ENCODE results near the gene SGK1.
"Not testable (repeated sequence)": the region's sequence is repeated elsewhere in the genome, so short reads cannot be mapped to it uniquely, and the experiment has no call there.

SGK1 gene

DNA sequence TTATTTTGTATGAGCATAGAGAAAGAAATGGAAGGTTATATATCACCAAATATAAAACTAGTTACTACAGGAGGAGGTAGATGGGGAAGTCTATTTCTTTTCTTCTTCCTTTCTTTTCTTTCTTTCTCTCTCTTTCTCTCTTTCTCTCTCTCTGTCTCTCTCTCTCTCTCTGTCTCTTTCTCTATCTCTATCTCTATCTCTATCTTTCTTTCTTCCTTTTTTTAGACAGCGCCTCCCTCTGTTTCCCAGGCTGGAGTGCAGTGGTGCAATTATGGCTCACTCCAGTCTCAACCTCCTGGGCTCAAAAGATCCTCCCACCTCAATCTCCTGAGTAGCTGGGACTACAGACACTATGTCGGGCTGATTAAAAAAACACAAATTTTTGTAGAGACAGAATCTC lies 10.2 kb upstream of the SGK1 start:
- DNase-seq (ENCODE audit: low read depth in 4 of 4, low spot score in 1 of 4) = no peak

DNA sequence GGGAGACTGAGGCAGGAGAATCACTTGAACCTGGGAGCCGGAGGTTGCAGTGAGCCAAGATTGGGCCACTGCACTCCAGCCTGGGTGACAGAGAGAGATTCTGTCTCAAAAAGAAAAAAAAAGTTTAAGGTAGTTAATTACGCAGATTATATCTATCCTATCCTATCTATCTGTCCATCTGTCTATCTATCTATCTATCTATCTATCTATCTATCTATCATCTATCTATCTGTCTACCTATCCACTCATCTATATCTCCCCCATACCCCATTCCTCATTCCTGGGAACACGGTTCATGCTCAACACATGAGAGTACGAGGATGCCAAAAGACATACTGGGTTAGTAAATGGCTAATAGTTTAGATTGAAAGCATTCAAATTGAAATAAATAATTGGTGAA lies 8.3 kb upstream of the SGK1 start:
- DNase-seq (ENCODE audit: low read depth in 4 of 4, low spot score in 1 of 4) = not testable (repeated sequence)

DNA sequence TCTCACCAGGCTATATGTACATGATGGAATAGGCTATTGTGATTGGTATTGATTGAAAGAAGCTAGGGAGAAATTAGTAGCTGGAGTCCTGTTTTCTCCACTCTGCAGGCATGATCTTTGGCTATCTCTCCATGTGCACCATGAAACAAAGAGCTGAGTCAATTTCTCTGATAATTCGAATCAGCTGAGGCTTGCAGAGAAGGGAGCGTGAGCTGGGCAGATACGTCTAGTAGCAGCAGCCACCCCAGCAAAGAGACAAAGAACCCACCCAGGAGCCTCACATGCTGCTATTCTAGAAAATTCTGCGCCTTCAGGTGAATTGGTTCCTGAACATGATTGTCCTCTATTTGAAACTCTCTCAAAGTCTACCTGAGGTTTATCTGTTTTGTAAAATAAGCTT lies 6.9 kb upstream of the SGK1 start:
- no peak for DNase-seq (ENCODE audit: low read depth in 4 of 4, low spot score in 1 of 4)

DNA sequence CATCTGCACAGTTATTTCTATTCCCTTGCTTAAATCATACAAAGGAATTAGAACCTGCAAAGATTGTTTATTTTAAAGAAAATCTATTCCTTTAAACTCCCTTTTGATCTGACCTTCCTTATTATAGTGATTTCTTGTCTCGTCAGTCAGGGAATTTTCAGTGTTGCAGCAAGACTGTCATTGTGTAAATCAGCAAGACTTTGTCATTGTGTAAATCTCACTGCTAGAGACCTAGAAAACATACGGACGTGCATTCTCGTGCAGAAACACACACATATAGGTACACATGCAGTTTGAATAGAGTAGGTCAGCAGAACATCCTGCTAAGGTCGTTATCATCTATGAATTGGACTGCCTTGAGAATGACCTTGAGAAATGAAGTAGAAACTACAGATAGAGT lies 6.2 kb upstream of the SGK1 start:
- no peak for DNase-seq (ENCODE audit: low read depth in 4 of 4, low spot score in 1 of 4)

DNA sequence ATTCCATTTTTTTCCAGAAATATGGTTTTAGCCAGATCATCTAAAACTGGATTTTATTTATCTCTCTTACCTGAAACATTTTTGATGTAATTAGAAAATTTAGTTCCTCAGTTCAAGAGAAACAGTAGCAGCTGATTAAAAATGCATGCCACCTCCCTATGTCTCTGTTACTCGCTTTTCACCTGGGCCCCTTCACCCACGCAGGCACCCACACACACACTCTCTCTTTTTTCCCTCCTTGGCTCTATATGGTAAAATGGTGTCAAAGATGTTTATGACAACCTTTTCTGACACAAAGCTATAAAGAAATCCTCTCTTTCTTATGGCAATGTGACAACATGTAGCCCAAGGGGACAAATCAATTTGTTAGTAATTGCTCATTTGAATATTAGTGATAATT lies 5.8 kb upstream of the SGK1 start:
- no peak for DNase-seq (ENCODE audit: low read depth in 4 of 4, low spot score in 1 of 4)

DNA sequence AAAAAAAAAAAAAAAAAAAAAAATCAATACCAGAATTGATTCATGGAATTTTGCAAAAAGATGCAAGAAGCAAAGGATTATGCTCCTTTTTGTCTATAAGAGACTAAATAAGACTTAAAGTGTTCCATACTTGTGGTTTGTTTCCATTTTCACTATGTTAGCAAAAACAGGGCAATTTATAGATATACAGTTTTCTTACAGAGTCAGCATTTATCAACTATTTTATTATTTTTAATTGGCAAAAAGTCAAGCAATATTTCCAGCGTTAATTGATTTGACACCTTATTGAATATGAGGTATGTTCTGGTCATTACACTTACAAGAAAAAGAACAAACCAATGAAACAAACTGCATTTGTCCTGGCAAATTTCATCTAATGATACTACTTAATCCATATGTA lies 5.4 kb upstream of the SGK1 start:
- no peak for DNase-seq (ENCODE audit: low read depth in 4 of 4, low spot score in 1 of 4)

DNA sequence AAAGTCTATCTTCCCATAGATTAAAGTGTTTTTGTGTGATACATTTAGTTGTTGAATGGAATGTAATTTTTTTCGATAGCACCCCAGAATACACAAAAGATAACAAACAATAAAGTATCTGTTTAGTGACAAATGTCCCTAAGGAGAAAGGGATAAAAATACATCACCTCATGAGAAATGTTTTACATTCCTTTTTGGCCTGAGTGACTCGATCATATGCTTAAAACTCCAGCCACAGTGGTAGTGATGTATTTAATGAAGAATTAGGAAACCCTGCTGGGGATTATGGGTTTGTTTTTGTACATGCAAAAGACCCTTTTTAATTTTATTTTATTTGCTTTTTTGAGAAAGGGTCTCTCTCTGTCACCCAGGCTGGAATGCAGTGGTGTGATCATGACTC lies 4.3 kb upstream of the SGK1 start:
- DNase-seq (ENCODE audit: low read depth in 4 of 4, low spot score in 1 of 4) = no peak

DNA sequence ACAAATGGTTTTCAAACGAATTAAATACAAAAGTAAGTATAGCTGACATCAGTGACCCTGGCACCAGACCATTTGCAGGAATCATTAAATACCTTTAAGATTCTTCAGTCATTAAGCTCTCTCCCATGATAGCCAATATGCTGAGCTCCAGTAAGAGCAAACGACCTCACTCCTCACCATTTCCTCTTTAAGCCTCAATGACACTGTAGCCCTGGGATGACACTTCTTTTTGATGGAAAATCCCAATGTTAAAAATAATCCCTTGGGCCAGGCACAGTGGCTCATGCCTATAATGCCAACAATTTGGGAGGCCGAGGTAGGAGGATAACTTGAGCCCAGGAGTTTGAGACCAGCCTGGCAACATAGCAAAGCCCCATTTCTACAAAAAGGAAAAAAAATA lies 3.3 kb upstream of the SGK1 start:
- DNase-seq (ENCODE audit: low read depth in 4 of 4, low spot score in 1 of 4) = no peak

DNA sequence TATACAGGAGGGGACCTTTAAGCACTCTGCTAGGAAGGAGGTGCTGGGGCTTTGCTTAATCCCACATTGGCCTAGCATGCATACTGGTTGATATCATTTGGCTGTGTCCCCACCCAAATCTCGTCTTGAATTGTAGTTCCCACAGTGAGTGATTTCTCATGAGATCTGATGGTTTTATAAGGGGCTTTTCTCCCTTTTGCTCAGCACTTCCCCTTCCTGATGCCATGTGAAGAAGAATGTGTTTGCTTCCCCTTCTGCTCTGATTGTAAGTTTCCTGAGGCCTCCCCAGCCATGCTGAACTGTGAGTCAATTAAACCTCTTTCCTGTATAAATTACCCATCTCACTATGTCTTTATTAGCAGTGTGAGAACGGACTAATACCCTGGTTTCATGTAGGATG lies 1.8 kb upstream of the SGK1 start:
- DNase-seq (ENCODE audit: low read depth in 4 of 4, low spot score in 1 of 4) = not testable (repeated sequence)

DNA sequence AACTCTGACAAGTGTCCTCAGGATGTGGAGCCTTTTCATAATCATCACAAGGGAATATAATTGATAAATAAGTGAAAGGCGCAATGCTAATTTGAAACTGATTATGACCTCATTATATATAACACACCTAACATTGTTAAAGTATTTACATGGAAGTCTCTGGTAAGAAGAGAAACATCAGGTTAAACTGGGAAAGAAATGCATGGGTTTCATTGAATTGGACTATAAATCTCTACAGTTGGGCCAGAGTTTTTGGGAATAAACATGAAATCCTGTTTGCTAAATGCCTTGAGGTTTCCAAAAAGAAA lies 1.0 kb upstream of the SGK1 start:
- DNase-seq (ENCODE audit: low read depth in 4 of 4, low spot score in 1 of 4) = no peak

DNA sequence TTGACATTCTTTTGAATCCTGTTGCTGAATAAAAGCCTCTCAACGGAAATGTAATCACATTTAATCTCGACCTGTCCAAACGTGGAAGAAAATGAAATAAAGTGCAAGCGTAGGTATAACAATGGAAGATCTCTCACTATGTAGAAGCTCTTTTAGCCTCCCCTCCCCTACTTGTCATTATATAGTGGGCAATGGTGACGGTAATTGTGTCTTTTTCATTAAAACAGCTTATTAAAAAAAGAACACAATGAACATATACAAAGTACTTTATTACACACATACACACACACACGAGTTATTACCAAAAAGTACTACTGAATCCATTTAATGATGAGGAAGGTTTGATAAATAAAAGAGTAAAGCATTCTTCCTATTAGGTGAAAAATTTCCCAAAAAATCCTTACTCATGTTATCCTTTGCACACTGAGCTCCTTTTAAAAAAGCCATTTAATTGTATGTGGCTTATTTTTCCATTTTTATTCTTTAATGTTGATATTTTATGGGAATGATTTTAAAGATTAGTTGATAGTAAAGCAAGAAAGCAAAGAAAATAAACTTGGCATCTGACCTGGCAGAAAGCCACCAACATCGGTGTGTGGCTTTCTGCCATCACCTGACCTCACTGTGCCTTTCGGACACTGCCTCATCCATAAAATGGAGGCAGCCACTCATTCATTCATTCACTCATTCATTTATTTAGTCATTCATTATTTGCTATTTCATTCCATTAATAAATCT lies 493 bp upstream of the SGK1 start:
- DNase-seq (ENCODE audit: low read depth in 4 of 4, low spot score in 1 of 4) = no peak

DNA sequence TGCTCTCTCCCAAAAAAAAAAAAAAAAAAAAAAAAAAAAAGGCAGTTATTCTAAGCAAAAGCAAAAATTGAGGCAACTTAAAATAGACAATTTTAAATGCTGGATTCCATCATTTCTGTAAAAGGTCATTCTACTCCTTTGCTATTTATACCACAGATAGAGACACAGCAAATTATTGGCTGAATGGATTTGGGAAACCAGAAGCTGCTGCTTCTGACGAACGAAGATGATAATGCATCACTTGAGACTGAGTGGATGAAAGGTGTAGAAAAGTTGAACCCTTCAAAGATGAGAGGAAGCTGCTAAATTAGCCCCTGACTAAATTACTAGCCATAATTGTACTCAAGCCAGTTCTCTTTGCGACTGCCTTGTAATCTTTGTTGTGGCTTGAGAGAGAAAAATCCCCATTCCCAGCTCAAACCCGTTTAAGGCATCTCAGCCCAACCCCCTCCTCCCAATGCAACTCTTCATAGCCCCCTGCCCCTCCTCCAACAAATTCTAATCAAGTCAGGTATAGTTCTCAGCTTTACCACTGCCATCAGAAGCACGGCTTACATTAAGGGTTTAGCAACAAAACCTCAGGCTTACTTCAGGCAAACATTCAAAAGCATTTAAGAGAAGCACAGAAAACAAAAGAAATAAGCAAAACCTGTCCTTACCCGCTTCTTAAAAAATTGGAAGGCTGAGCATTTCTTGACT lies 1.0 kb downstream of the SGK1 start:
- no peak for DNase-seq (ENCODE audit: low read depth in 4 of 4, low spot score in 1 of 4)

DNA sequence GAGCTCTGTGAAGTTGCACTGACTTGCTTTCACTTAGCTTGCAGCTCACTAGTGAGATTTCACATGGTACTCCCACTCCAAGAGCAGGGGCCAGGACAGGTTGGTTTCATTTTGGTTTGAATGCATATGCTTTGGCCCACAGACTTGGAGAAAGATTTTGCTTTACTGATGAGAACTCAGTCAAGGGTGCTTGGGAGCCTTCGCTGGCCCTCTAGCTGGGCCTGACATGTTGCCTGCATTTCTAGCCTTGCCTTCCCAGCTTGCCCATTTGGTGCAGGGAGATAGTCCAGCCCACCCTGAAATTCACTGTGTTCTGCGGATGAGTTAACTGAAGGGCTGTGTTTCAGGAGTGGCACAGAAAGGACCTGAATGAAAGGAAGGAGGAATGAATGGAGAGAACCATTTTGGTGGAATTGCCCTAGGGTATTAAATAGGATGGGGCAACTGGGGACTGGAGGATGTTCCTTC lies 1.9 kb downstream of the SGK1 start:
- DNase-seq (ENCODE audit: low read depth in 4 of 4, low spot score in 1 of 4) = no peak

DNA sequence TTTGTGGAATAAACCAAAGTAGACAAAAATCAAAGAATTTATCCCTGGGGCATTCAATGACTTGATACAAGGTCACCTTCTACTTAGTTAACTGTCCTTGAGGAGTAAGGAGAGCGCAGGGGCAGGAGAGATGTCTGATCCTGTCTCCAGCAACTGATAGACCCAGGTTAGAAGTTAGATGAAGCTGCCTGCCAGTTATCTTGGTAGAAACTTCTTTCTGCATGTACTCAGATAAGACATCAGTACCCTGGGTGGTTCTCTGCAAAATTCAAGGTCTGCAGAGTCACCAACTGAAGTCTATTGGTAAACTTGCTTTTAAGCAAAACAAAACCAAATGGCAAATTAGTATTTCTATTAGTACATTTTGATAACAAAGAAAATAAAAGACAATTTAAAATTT lies 2.7 kb downstream of the SGK1 start:
- DNase-seq (ENCODE audit: low read depth in 4 of 4, low spot score in 1 of 4) = no peak

DNA sequence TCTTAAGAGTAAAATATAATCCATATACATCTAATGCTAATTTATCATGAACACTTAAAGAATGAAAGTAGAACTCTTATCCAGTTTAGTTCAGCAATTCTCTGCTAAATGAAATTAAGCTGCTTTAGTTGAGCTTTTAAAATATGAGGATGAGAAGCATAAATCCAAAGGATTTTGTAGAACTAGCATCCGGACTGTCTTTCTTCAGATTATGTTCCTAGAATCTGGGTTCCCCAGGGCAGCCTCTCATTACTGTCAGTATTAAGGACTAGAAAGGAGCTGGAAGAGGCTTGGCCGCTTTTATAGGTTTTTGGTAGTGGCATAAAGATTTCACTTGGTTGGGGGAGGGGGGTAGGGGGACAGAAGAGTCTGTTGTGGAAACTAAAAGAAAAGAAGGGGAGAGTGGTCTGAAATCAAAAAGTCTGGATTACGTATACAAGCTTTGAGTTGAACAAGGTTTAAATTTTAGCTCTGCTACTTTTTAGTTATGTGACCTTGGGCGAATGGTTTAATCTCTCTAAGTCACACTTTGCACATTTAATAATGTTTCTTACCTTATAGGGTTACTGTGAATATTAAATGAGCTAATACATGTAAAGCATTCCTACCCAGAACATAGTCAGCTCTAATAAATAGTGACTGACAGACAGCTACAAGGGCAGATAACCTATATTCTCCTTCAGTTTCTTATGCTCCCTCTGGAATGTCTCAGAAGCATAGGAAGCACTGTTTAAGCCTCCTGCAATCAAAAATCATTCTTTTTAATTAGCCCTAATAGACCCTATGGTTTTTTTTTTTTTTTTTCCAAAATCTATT lies 3.7 kb downstream of the SGK1 start:
- no peak for DNase-seq (ENCODE audit: low read depth in 4 of 4, low spot score in 1 of 4)

DNA sequence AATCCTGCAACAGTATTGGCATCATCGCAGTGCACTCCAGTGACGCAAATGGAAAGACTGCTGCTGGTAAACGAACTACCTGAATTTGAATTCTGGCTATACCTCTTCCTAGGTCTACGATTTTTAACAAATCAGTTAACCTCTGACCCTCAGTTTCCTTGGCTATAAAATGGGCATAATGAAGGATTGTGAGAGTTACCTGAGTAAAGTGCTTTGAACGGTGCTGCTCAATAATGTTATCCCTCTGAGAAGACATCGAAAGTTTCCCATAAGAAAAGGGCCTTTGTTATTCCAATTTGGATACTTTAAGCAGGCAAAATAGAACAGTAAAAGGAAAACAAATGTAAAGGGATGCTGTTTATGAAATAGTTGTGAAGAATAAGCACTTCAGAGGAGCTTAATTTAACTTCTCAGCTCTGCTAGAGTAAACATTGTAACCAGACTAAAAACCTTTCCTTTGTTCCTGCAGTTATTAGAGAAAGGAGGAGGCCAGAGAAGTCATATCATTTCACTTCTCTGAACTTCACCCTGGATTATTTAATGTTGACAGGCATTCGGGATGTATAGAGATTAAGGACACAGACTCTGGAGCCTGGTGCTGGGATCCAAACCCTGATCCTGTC lies 5.8 kb downstream of the SGK1 start:
- no peak for DNase-seq (ENCODE audit: low read depth in 4 of 4, low spot score in 1 of 4)

DNA sequence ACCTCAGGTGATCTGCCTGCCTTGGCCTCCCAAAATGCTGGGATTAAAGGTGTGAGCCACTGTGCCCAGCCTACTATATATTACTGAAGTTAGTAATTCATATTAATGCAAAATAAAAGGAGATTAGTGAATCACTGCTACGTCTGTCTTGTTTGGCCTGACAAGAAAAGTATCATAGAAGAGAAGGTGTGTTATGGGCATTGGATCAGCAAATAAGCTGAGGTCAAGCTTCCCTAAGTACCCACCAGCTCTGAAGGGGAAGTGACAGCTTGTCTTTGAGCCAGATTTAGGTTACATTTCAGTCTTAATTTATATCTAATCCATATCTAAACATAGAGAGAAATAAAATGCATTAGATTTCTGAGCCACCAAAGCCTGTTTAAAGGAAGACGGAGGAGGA lies 7.1 kb downstream of the SGK1 start:
- DNase-seq (ENCODE audit: low read depth in 4 of 4, low spot score in 1 of 4) = no peak

DNA sequence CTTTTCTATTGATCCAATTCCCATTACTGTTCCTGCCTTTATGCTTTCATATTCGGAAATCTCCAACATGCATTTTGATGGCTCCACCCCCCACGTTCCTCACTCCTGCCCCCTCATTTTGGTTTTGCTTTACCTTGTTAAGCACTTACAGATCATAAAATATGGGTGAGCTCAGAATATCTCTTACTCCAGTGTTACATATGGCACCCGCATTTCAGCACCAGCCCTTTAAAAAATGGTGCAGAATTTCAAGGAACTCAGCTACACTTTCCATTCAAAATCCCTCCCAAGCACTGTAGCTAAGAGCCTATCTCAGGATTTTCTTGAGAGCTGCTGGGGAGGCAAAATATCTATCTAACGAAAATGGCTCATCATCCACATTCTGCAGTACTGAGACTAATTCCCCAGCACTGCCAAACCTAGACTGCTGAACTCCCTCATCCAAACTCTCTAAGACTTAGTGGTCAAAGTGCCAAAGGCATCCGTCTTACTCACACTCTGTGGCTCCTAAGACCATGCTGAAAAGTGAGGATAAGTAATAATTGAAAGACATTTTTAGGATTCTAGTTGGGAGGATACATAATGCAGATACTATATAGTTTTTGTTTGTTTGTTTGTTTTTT lies 7.8 kb downstream of the SGK1 start:
- no peak for DNase-seq (ENCODE audit: low read depth in 4 of 4, low spot score in 1 of 4)

DNA sequence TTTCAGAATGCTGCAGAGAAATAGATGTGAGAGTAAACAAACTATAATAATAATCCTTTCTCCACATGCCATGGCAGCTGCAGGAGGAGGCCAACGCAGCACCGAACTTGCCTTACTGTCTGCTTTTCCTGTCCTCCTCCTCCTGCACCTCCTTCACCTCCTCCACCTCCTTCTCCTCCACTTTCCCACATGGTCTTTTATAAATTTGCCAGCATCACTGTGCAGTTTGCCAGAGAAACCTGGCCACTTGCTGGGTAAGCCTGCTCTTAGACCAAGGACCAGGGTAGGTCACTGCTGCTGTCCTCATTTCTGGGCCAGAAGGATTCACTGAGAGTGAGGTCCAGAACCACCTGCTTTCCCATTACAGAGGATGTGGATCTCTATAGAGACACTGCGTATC lies 8.7 kb downstream of the SGK1 start:
- DNase-seq (ENCODE audit: low read depth in 4 of 4, low spot score in 1 of 4) = no peak

DNA sequence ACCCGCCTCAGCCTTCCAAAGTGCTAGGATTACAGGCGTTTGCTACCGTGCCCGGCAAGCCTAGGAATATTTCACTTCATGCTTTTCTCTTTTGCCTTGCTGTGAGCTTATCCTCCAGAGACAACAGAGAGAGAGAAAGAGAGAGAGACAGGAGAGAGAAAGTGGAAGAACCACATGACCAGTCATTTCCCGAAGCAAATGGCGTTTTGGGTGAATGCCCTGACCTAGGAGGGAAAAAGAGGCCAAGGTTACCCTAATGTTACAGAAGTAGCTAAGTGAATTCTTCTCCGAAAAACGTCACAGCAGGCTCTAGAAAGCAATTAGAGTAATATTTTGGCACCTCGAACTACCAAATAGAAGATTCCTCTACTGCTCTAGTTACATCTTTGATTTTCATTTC lies 9.1 kb downstream of the SGK1 start:
- DNase-seq (ENCODE audit: low read depth in 4 of 4, low spot score in 1 of 4) = no peak

DNA sequence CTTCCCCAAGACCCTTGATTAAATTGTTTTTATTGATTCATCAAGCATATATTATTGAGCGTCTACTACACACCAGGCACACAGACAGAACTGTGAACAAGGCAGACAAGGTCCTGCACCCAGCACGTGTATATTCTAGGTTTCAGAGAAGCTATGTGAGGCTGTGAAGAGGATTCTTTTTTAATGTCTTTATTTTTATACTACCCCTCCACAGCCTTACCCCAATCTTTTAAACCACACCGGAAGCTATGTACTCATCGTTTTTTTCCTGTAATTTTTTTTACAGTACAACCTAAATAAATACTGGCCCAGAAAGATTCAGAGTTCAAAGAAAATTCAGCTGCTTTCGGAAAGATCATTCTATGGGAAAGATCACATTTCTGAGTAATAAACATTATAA lies 10.0 kb downstream of the SGK1 start:
- DNase-seq (ENCODE audit: low read depth in 4 of 4, low spot score in 1 of 4) = no peak

All from stimulated activated CD4-positive, alpha-beta T cell treated with anti-CD3 and anti-CD28 coated beads, Interleukin-1b, Interleukin-23, amount 100 ng/mL, for 24 hours (primary cell).